Renal cortical epithelial cell (primary cell): Measurements from ENCODE around the gene SSH2. TPM values are rescaled to one million over a fixed set of nuclear protein-coding genes. Genes with fewer than 3 reads are reported as not detected.

ENCODE experiments used
- DNase-seq: peaks from one replicate; pipeline ENCODE4 v3.0.0-alpha.2; 2011; ENCODE audit warnings: low read depth
- total RNA-seq: library from RNA; depleted of rRNA; stranded (reverse); fragments of >200 nt; gene quantifications from 2 replicates; pipeline ENCODE4 v1.2.3, GENCODE V29; 2014

Gene SSH2
- total RNA-seq, 1 donor from 2014 or later: 48.2 TPM

DNA sequence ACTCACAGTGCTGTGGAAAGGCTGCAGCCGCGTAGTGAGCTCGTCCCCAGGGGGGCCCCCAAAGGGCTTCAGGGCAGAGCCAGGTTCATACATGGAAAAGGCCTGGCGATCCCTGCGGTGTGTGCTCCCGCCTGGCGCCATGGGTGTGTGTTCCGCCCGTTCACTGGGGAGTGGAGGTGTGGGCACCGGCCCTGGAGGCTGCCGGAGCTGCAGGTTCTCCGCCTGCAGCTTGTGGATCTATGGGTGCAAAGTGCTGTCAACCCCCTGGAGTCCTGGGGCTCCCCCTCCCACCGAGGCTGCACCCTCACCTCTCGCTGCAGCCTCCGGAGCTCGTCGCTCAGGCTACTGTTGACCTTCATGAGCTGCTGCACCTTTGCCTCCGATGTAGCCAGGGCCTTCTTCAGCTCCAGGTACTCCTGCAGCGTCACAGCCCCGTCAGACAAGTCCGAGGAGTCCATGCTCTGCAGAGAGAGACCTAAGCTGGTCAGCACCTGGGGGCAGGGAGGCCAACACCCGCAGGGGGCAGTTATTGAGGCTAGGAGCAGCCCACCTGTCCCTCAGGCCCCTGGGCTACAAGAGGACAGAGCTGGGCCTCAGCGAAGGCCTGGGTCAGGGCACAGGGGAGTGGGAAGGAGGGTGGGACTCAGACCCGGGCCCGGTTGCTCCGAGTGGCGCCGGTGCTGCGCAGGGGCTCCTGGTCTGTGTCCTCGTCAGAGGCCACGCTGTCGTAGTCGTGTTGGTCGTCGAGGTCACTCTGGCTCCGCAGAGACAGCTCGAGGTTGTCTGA is 353.6 kb downstream of the SSH2 start:
- no peak for DNase-seq

Other genes starting within 250 kb of the SSH2 start
- 4.7 TPM in 2 replicates for gene EFCAB5, start 11.4 kb upstream of the SSH2 start, total RNA-seq
- 1.7 and 12.0 TPM in 2 replicates for gene NSRP1, start 186.6 kb upstream of the SSH2 start, total RNA-seq